GM08714 (cell line): ENCODE results near the gene RFC1.
"Not testable (repeated sequence)": the region's sequence is repeated elsewhere in the genome, so short reads cannot be mapped to it uniquely, and the experiment has no call there.

ENCODE experiments used
- H3K4me3 ChIP-seq: fragments of 200-500 bp; sonication (Bioruptor generic); 2 replicates; pipeline ENCODE4 v1.5.1; 2014; ENCODE audit warnings: mild to moderate bottlenecking, low read length, inconsistent platforms
- ZNF274 ChIP-seq: IDR thresholded peaks from 2 replicates; pipeline ENCODE4 v1.6.1; 2012; ENCODE audit warnings: mild to moderate bottlenecking, low read depth, low read length

Gene RFC1

DNA sequence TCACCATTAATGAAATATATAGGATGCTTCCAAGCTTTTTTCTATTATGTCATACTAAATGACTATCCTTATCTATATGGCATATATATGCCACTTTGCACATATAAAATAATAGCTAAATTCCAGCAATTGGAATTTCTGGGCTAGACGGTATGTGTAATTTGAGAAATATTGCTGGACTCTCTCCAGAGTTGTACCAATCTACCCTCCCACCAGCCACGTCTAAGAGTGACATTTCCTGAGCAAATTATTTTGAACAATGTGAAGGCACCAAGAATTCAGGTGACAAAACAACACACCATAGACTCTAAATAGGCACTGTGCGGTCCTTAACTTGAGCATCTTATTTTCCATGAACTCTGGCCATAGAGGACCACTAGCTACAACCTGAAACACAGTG lies 62.3 kb downstream of the RFC1 start:
- H3K4me3 ChIP-seq: no peak overlapping the region
- no peak for TF ChIP-seq ZNF274

- no peak overlapping the region for H3K4me3 ChIP-seq
- no peak for TF ChIP-seq ZNF274
These were observed 63.3 kb downstream of the RFC1 start for GRCh38 chr4:39302901-39303300.

DNA sequence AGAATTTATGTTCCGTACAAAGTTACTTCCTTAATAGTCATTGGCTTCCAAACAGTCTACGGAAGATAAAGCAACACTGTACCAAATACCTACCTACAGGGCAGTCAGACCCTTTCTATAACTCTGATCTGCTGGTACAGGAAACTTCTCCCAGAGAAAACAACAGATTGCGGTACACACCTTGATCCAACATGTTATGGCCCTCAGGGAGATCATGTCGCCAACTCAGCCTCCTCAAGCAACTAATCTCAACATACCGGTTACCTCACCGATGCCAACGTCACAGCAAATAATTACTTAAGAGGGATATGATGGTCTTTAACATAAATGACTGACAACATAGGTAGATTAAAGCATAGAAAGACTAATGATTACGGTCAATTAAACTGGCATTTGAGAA lies 70.4 kb downstream of the RFC1 start:
- TF ChIP-seq ZNF274: no peak
- H3K4me3 ChIP-seq: no peak overlapping the region

GRCh38 chr4:39292433-39292832 lies 73.7 kb downstream of the RFC1 start:
- H3K4me3 ChIP-seq: not testable (repeated sequence)

- H3K4me3 ChIP-seq: no peak overlapping the region
- TF ChIP-seq ZNF274: no peak
These were observed 74.5 kb downstream of the RFC1 start for GRCh38 chr4:39291686-39292085.

DNA sequence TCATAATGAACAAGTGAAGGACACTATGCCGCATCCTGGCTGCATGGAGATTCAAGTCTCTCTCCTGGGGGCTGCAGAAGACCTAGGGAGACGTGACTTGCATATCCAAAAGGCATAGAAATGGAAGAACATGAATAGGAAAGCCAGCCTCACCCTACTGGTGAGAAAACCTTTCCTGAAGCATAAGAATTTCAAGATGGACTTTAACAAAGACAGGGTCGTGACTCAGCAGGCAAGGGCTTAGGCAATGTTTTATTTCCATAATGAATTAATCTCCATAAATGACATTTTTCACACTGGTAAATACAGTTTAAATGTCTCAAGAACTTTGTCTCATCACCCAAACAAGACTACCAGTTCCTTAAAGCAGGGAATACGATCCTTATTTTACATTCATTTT lies 78.9 kb downstream of the RFC1 start:
- no peak overlapping the region for H3K4me3 ChIP-seq
- no peak for TF ChIP-seq ZNF274

- TF ChIP-seq ZNF274: no peak
- no peak overlapping the region for H3K4me3 ChIP-seq
These were observed 79.9 kb downstream of the RFC1 start for GRCh38 chr4:39286263-39286662.

DNA sequence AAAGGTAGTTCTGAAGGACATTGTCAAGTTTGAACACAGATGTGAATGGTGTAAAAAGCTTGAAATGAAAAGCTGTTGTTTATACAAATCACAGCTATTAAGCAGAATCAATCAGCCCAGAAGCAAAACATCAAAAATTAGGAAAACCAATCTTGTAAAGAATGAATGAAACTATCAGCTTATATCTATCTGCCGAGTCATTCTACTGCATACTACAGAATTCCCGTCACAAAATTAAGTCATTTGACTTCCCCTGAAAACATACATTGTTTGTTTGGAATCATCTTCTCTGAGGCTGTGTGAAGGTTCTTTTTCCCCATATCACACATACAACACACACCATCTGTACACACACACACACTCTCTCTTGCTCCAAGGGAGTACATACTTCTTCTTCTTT lies 80.3 kb downstream of the RFC1 start:
- H3K4me3 ChIP-seq: no peak overlapping the region
- no peak for TF ChIP-seq ZNF274

- TF ChIP-seq ZNF274: no peak
- no peak overlapping the region for H3K4me3 ChIP-seq
These were observed 80.9 kb downstream of the RFC1 start for GRCh38 chr4:39285111-39285795.

- TF ChIP-seq ZNF274: no peak
- no peak overlapping the region for H3K4me3 ChIP-seq
These were observed 85.4 kb downstream of the RFC1 start for GRCh38 chr4:39280770-39281169.

DNA sequence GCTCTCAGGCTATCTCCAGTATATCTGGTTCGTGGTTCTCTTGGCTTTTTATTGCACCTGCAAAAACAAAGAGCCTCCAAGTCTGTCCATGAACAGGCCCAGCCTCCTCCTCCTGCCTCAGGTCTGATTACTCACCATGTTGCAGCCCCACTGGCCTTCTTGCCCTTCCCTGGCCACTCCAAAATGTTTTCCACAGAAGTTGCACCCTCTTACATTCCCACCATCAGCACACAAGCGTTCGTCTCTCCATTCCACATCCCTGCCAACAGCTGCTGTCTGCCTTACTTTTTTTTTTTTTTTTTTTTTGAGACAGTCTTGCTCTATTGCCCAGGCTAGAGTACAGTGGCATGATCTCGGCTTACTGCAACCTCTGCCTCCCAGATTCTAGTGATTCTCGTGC lies 86.7 kb downstream of the RFC1 start:
- TF ChIP-seq ZNF274: no peak
- H3K4me3 ChIP-seq: no peak overlapping the region

DNA sequence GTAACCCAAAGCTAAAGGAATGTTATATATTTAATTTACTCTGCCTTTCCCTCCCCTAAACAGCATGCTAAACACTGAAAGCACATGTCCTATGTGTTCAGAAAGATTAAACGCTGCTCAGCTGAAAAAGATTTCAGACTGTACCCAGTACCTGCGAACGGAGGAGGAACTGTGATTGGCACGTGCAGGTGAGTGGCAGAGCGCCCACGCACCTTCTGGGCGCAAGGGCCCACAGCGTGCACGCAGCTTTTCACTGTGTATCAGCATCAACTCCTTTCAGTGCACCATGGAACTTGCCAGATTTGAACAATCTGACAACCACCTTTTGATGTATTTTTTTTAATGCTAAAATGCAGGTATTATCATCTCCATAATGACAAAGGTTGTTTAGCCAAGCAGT lies 87.7 kb downstream of the RFC1 start:
- TF ChIP-seq ZNF274: no peak
- no peak overlapping the region for H3K4me3 ChIP-seq

DNA sequence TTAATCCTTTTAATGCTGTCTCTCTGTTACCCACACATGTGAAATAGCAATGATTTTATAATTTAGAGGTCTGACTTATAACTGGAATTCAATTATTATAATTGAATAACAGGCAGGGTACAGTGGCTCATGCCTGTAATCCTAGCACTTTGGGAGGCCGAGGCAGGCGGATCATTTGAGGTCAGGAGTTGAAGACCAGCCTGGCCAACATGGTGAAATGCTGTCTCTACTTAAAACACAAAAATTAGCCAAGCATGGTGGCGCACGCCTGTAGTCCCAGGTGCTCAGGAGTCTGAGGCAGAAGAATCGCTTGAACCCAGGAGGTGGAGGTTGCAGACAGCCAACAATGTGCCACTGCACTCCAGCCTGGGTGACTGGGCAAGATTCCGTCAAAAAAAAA lies 88.5 kb downstream of the RFC1 start:
- H3K4me3 ChIP-seq: not testable (repeated sequence)

DNA sequence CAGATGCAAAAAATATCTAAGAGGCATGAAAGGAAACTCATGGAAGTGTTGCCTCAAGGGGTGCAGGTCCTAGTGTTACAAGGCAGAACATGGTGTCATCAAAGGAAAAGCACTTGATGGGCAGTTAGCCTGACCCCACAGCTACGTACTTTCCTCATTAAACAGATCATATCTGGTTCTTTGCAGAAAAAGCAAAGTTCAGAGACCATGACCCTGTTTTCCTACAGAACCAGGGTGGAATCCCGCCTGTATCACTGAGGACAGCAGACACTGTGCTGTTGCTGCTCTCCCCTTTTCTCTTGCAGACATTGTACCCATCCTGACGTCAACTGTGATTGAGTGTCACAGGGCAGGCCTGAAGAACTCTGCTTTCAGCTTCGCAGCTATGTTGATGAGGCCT lies 91.7 kb downstream of the RFC1 start:
- no peak for TF ChIP-seq ZNF274
- no peak overlapping the region for H3K4me3 ChIP-seq

GRCh38 chr4:39263895-39264294 lies 102.3 kb downstream of the RFC1 start:
- H3K4me3 ChIP-seq: no peak overlapping the region
- no peak for TF ChIP-seq ZNF274

DNA sequence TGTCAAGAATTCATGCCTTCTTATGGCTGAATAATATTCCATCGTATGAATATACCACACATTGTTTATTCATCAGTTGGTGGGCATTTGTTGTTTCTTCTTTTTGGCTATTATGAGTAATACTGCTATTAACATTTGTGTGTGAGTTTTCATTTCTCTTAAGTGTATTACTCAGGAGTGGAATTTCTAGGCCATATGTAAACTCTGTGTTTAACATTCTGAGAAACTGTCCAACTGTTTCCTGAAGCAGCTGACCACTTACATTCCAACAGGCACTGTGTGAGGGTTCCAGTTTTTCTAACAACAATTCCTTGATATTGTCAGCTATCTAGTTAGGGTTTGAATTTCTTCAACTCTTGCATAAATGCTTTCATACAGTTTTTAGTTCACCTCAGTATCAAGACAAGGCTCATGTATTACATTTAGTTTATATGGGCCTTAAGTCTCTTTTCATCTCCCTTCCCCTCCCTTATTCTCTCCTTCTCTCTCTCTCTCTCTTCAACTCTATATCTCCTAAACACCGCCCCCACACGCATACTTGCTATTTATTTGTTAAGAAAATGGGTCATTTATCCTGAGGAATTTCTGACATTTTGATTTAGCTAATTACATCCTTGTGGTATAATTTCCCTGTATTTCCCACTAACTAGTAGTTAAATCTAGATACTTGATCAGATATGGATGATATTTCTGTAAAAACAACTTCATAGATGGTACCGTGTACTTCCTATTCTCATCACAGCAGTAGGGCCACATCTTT lies 106.4 kb downstream of the RFC1 start:
- no peak for TF ChIP-seq ZNF274
- H3K4me3 ChIP-seq: no peak overlapping the region
